Measurements from ENCODE around the gene LIN7B. TPM values are rescaled to one million over a fixed set of nuclear protein-coding genes. Genes with fewer than 3 reads are reported as not detected.
A peak's percentile ranks its signal among the peaks of the same experiment; 100 is the strongest.

The LIN7B gene
- total and polyA plus RNA-seq, 2 of the 13 experiments (the other 11 are each of a cell fraction or from before 2014, with no cell fraction given): 5.3 to 7.6 TPM

GRCh38 chr19:49084206-49085019, 29.8 kb upstream of the LIN7B start (continued):
- no peak for TF ChIP-seq ZBED4 (CRISPR knock-in tag; IDR thresholded peaks at IDR 0.05; ENCODE audit: borderline replicate concordance)
- TF ChIP-seq PHF5A (CRISPR knock-in tag; IDR thresholded peaks at IDR 0.05; ENCODE audit: low read depth, unreplicated experiment): no peak
- no peak for TF ChIP-seq POLR2AphosphoS5 (IDR thresholded peaks at IDR 0.05; ENCODE audit: low read depth, low read length)
- no peak for TF ChIP-seq ZNF383 (CRISPR knock-in tag; IDR thresholded peaks at IDR 0.05; ENCODE audit: borderline replicate concordance)
- TF ChIP-seq HNF4G (IDR thresholded peaks at IDR 0.05; ENCODE audit: borderline replicate concordance, low read depth, low read length): peak; percentile 18; the same call in 1 of the 2 replicates
- no peak for TF ChIP-seq HNF4G (CRISPR knock-in tag; IDR thresholded peaks at IDR 0.05; ENCODE audit: borderline replicate concordance, low read depth)
- no peak for TF ChIP-seq ZNF280D (CRISPR knock-in tag; IDR thresholded peaks at IDR 0.05)
- no peak for TF ChIP-seq ZNF33B (CRISPR knock-in tag; IDR thresholded peaks at IDR 0.05)
- TF ChIP-seq CHD2 (IDR thresholded peaks at IDR 0.05; ENCODE audit: low read depth, low read length): no peak
- TF ChIP-seq NFYB (CRISPR knock-in tag; IDR thresholded peaks at IDR 0.05): no peak
- TF ChIP-seq ZBTB46 (CRISPR knock-in tag; IDR thresholded peaks at IDR 0.05; ENCODE audit: borderline replicate concordance): no peak
- TF ChIP-seq KDM2A (CRISPR knock-in tag; IDR thresholded peaks at IDR 0.05; ENCODE audit: borderline replicate concordance, low read depth): no peak
- no peak for TF ChIP-seq PHB2 (IDR thresholded peaks at IDR 0.05; ENCODE audit: partially characterized antibody)
- no peak for TF ChIP-seq TMF1 (CRISPR knock-in tag; IDR thresholded peaks at IDR 0.05; ENCODE audit: low read depth)
- no peak for TF ChIP-seq TRIM22 (IDR thresholded peaks at IDR 0.05)
- TF ChIP-seq ZNF513 (CRISPR knock-in tag; conservative IDR thresholded peaks at IDR 0.05): no peak
- TF ChIP-seq ZNF768 (CRISPR knock-in tag; IDR thresholded peaks at IDR 0.05): no peak
- no peak for TF ChIP-seq FOXO1 (CRISPR knock-in tag; IDR thresholded peaks at IDR 0.05)

Data from HepG2 (cell line).